WTC11 (cell line): Measurements from ENCODE around the gene GAPT. TPM values are rescaled to one million over a fixed set of nuclear protein-coding genes. Genes with fewer than 3 reads are reported as not detected.

Source experiments
- ATAC-seq: fragments of 200-7000 bp; cut with Tn5 transposase; 2 replicates; pipeline ENCODE4 v1.10.0; 2021; ENCODE audit warnings: mild to moderate bottlenecking, moderate library complexity
- CTCF ChIA-PET: fragments of 300-600 bp; sonication (Branson Sonifier 250); formaldehyde crosslinking; loops from one replicate; lab custom pipeline; 2021; ENCODE audit warnings: antibody characterized with exemption; lab: Charles Lee
- POLR2A ChIA-PET: fragments of 350-600 bp; sonication (Branson Sonifier 250); formaldehyde crosslinking; loops from one replicate; lab custom pipeline; 2021; ENCODE audit warnings: antibody characterized with exemption; lab: Charles Lee
- DNase-seq: peaks from one replicate; pipeline ENCODE4 v3.0.0; 2021; ENCODE audit warnings: low spot score
- H3K27ac Mint-ChIP-seq: 2 replicates; pipeline ENCODE4 v1.8.0; 2021; ENCODE audit warnings: mixed read lengths
- H3K27me3 Mint-ChIP-seq: 2 replicates; pipeline ENCODE4 v1.8.0; 2021; ENCODE audit warnings: low read depth, mild to moderate bottlenecking, moderate library complexity, mixed read lengths
- H3K36me3 Mint-ChIP-seq: 2 replicates; pipeline ENCODE4 v1.8.0; 2021; ENCODE audit warnings: mixed read lengths
- H3K4me1 Mint-ChIP-seq: 2 replicates; pipeline ENCODE4 v1.8.0; 2022; ENCODE audit warnings: mixed read lengths
- H3K4me3 Mint-ChIP-seq: 2 replicates; pipeline ENCODE4 v1.8.0; 2021; ENCODE audit warnings: mild to moderate bottlenecking, moderate library complexity, mixed read lengths
- H3K9me3 Mint-ChIP-seq: 2 replicates; pipeline ENCODE4 v1.8.0; 2021; ENCODE audit warnings: mixed read lengths
- ARID4B ChIP-seq: sonication (generic); formaldehyde crosslinking; IDR thresholded peaks from 2 replicates; pipeline ENCODE4 v1.8.0; 2023; ENCODE audit warnings: missing genetic modification reagents, mild to moderate bottlenecking, borderline replicate concordance
- E2F1 ChIP-seq: sonication (generic); formaldehyde crosslinking; IDR thresholded peaks from 2 replicates; pipeline ENCODE4 v1.8.0; 2022; ENCODE audit warnings: mild to moderate bottlenecking, missing genetic modification reagents
- EMX1 ChIP-seq: fragments of 250-450 bp; sonication (Bioruptor Pico); IDR thresholded peaks from 2 replicates; pipeline ENCODE4 v1.8.0; 2021; ENCODE audit warnings: mild to moderate bottlenecking
- GABPB1 ChIP-seq: sonication (generic); formaldehyde crosslinking; IDR thresholded peaks from 2 replicates; pipeline ENCODE4 v1.8.1; 2023; ENCODE audit warnings: mild to moderate bottlenecking, missing genetic modification reagents
- IRF1 ChIP-seq: sonication (generic); formaldehyde crosslinking; IDR thresholded peaks from 2 replicates; pipeline ENCODE4 v1.8.0; 2023; ENCODE audit warnings: missing genetic modification reagents
- NR2C2 ChIP-seq: sonication (generic); formaldehyde crosslinking; IDR thresholded peaks from 2 replicates; pipeline ENCODE4 v1.8.0; 2022; ENCODE audit warnings: mild to moderate bottlenecking, missing genetic modification reagents
- RELA ChIP-seq: sonication (generic); formaldehyde crosslinking; IDR thresholded peaks from 2 replicates; pipeline ENCODE4 v1.8.1; 2022; ENCODE audit warnings: missing genetic modification reagents, mild to moderate bottlenecking, borderline replicate concordance
- TP53 ChIP-seq: sonication (generic); formaldehyde crosslinking; IDR thresholded peaks from 2 replicates; pipeline ENCODE4 v1.8.1; 2023; ENCODE audit warnings: mild to moderate bottlenecking, missing genetic modification reagents
- USF2 ChIP-seq: sonication (generic); formaldehyde crosslinking; IDR thresholded peaks from 2 replicates; pipeline ENCODE4 v1.8.1; 2023; ENCODE audit warnings: mild to moderate bottlenecking, missing genetic modification reagents, moderate library complexity
- ZBTB21 ChIP-seq: sonication (generic); formaldehyde crosslinking; IDR thresholded peaks from 2 replicates; pipeline ENCODE4 v1.8.1; 2023; ENCODE audit warnings: mild to moderate bottlenecking, missing genetic modification reagents, borderline replicate concordance
- ZBTB43 ChIP-seq: sonication (generic); formaldehyde crosslinking; IDR thresholded peaks from 2 replicates; pipeline ENCODE4 v1.8.1; 2023; ENCODE audit warnings: mild to moderate bottlenecking, missing genetic modification reagents
- ZNF138 ChIP-seq: sonication (generic); formaldehyde crosslinking; conservative IDR thresholded peaks from 2 replicates; pipeline ENCODE4 v1.8.1; 2022; ENCODE audit warnings: mild to moderate bottlenecking, moderate library complexity, missing genetic modification reagents
- ZNF219 ChIP-seq: sonication (generic); formaldehyde crosslinking; IDR thresholded peaks from 2 replicates; pipeline ENCODE4 v1.8.0; 2023; ENCODE audit warnings: missing genetic modification reagents, mild to moderate bottlenecking, borderline replicate concordance
- ZNF396 ChIP-seq: fragments of 250-450 bp; sonication (Bioruptor Pico); IDR thresholded peaks from 2 replicates; pipeline ENCODE4 v1.8.0; 2021; ENCODE audit warnings: mild to moderate bottlenecking, moderate library complexity, borderline replicate concordance
- ZNF671 ChIP-seq: fragments of 250-450 bp; sonication (Bioruptor Pico); IDR thresholded peaks from 2 replicates; pipeline ENCODE4 v1.8.0; 2021; ENCODE audit warnings: mild to moderate bottlenecking
- total RNA-seq: library from RNA; stranded (reverse); gene quantifications from 3 replicates; pipeline ENCODE4 v1.2.3, GENCODE V29; 2021
- TF ChIP-seq, protein P1 (sequence below): sonication (generic); formaldehyde crosslinking; IDR thresholded peaks from 2 replicates; pipeline ENCODE4 v1.8.1; 2022; ENCODE audit warnings: low read depth, missing genetic modification reagents, borderline replicate concordance
- TF ChIP-seq, protein P2 (sequence below): fragments of 250-450 bp; sonication (Bioruptor Pico); IDR thresholded peaks from 2 replicates; pipeline ENCODE4 v1.9.0; 2021; ENCODE audit warnings: moderate library complexity, mild to moderate bottlenecking, inconsistent platforms, borderline replicate concordance
- TF ChIP-seq, protein P3 (sequence below): sonication (generic); formaldehyde crosslinking; IDR thresholded peaks from 2 replicates; pipeline ENCODE4 v1.8.1; 2023; ENCODE audit warnings: mild to moderate bottlenecking, missing genetic modification reagents, borderline replicate concordance

GAPT gene
- total RNA-seq, 1 experiment from 2014 or later, result not detected

DNA sequence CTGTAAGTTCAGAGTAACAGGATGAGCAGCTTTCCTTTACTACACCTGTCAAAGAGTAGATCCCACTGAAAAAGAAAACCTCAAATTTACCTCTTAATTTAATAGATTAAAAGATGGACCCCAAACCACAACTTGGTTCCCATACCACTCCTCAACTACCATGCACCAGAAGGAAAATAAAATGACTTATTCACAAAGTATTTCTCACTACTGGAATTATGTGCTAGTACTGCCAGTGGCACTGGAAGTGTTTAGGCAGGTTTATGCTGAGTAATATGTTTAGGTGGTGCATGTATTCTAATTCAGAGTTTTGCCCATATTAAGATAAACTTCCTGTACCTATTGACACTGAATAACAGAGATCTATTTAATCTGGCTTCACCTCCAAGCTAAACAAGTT is 37.9 kb upstream of the GAPT start (continued):
- TF ChIP-seq ZBTB43 (CRISPR knock-in tag), result no peak
- TF ChIP-seq ZNF138, result no peak

- Mint-ChIP-seq H3K27me3 (peaks cover 2% of the 10 kb centered on the region), H3K27ac (no peak overlapping the region), H3K4me1 (peaks cover 14% of the 10 kb centered on the region), H3K9me3 (no peaks in the 10 kb centered on the region), H3K4me3 (no peak overlapping the region), H3K36me3 (peaks cover 54% of the 10 kb centered on the region)
- ATAC-seq (no peak), DNase-seq (no peak)
- CTCF ChIA-PET, result no interaction called here
- POLR2A ChIA-PET, result no interaction called here
- TF ChIP-seq E2F1 (no peak), RELA (CRISPR knock-in tag) (no peak), ZNF138 (no peak), ZNF671 (no peak), ZNF219 (CRISPR knock-in tag) (no peak), IRF1 (CRISPR knock-in tag) (no peak), GABPB1 (no peak), ZNF396 (CRISPR knock-in tag) (no peak), ZBTB21 (CRISPR knock-in tag) (no peak), TP53 (CRISPR knock-in tag) (no peak)
- TF ChIP-seq, protein P1, sequence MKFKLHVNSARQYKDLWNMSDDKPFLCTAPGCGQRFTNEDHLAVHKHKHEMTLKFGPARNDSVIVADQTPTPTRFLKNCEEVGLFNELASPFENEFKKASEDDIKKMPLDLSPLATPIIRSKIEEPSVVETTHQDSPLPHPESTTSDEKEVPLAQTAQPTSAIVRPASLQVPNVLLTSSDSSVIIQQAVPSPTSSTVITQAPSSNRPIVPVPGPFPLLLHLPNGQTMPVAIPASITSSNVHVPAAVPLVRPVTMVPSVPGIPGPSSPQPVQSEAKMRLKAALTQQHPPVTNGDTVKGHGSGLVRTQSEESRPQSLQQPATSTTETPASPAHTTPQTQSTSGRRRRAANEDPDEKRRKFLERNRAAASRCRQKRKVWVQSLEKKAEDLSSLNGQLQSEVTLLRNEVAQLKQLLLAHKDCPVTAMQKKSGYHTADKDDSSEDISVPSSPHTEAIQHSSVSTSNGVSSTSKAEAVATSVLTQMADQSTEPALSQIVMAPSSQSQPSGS, result no peak
- TF ChIP-seq, protein P2, sequence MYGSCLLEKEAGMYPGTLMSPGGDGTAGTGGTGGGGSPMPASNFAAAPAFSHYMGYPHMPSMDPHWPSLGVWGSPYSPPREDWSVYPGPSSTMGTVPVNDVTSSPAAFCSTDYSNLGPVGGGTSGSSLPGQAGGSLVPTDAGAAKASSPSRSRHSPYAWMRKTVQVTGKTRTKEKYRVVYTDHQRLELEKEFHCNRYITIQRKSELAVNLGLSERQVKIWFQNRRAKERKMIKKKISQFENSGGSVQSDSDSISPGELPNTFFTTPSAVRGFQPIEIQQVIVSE (CRISPR knock-in tag), result no peak
These were observed 37.2 kb upstream of the GAPT start for GRCh38 chr5:58454025-58454424.

GRCh38 chr5:58455066-58455465 is 36.2 kb upstream of the GAPT start:
- no peak overlapping the region for H3K4me3 Mint-ChIP-seq
- DNase-seq (no peak), ATAC-seq (no peak)
- peaks cover 14% of the 10 kb centered on the region for H3K4me1 Mint-ChIP-seq
- ChIA-PET POLR2A (no interaction called here), CTCF (no interaction called here)
- H3K36me3 Mint-ChIP-seq, result peaks cover 54% of the 10 kb centered on the region
- no peaks in the 10 kb centered on the region for H3K9me3 Mint-ChIP-seq
- H3K27ac Mint-ChIP-seq, result no peak overlapping the region
- H3K27me3 Mint-ChIP-seq, result peaks cover 2% of the 10 kb centered on the region
- TF ChIP-seq USF2 (no peak), ARID4B (CRISPR knock-in tag) (no peak), EMX1 (CRISPR knock-in tag) (no peak), NR2C2 (CRISPR knock-in tag) (no peak)
- TF ChIP-seq, protein P3, sequence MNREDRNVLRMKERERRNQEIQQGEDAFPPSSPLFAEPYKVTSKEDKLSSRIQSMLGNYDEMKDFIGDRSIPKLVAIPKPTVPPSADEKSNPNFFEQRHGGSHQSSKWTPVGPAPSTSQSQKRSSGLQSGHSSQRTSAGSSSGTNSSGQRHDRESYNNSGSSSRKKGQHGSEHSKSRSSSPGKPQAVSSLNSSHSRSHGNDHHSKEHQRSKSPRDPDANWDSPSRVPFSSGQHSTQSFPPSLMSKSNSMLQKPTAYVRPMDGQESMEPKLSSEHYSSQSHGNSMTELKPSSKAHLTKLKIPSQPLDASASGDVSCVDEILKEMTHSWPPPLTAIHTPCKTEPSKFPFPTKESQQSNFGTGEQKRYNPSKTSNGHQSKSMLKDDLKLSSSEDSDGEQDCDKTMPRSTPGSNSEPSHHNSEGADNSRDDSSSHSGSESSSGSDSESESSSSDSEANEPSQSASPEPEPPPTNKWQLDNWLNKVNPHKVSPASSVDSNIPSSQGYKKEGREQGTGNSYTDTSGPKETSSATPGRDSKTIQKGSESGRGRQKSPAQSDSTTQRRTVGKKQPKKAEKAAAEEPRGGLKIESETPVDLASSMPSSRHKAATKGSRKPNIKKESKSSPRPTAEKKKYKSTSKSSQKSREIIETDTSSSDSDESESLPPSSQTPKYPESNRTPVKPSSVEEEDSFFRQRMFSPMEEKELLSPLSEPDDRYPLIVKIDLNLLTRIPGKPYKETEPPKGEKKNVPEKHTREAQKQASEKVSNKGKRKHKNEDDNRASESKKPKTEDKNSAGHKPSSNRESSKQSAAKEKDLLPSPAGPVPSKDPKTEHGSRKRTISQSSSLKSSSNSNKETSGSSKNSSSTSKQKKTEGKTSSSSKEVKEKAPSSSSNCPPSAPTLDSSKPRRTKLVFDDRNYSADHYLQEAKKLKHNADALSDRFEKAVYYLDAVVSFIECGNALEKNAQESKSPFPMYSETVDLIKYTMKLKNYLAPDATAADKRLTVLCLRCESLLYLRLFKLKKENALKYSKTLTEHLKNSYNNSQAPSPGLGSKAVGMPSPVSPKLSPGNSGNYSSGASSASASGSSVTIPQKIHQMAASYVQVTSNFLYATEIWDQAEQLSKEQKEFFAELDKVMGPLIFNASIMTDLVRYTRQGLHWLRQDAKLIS, result no peak
